Transverse colon (tissue), 3 donors: ENCODE data around the gene PRKCE.

Experiments
- CTCF ChIP-seq, 5 experiments: fragments of 200-600 bp in 3 of 5; fragments of 450-650 bp in 2 of 5; sonication (generic) in 3 of 5; IDR thresholded peaks; 1 replicate in 2 of 5; 2 replicates in 3 of 5; pipeline ENCODE4 v1.5.1; 2016 to 2017; ENCODE audit warnings: antibody characterized with exemption in 5 of 5, inconsistent platforms in 3 of 5, mild to moderate bottlenecking in 2 of 5, moderate library complexity in 1 of 5
- EP300 ChIP-seq: sonication (generic); formaldehyde crosslinking; IDR thresholded peaks from one replicate; pipeline ENCODE4 v1.6.1; 2017; ENCODE audit warnings: antibody characterized with exemption, low read depth

- no peak for TF ChIP-seq EP300
- TF ChIP-seq CTCF (IDR thresholded peaks at IDR 0.05) = no peak
These were observed 117.6 kb downstream of the PRKCE start for GRCh38 chr2:45769056-45769455.
